ENCODE data around the gene MED27.

GRCh38 chr9:131892162-131892707, 187.4 kb downstream of the MED27 start:
- TF ChIP-seq ZNF143 (CRISPR knock-in tag; IDR thresholded peaks at IDR 0.05): no peak
- TF ChIP-seq YBX1 (IDR thresholded peaks at IDR 0.05): no peak
- TF ChIP-seq ESRRA (IDR thresholded peaks at IDR 0.05; ENCODE audit: borderline replicate concordance, low read depth): no peak
- TF ChIP-seq KAT7 (CRISPR knock-in tag; IDR thresholded peaks at IDR 0.05; ENCODE audit: borderline replicate concordance): no peak
- TF ChIP-seq THRAP3 (IDR thresholded peaks at IDR 0.05; ENCODE audit: borderline replicate concordance): no peak
- TF ChIP-seq CTCF (IDR thresholded peaks at IDR 0.05 in 2 of 3, conservative IDR thresholded peaks at IDR 0.05 in 1 of 3; ENCODE audit: insufficient read depth in 2 of 3, low read depth in 1 of 3, low read length in 3 of 3): no peak
- TF ChIP-seq ZNF407 (IDR thresholded peaks at IDR 0.05; ENCODE audit: low read depth): no peak
- TF ChIP-seq TOE1 (IDR thresholded peaks at IDR 0.05; ENCODE audit: borderline replicate concordance): no peak
- no peak for TF ChIP-seq TOE1 (CRISPR knock-in tag; IDR thresholded peaks at IDR 0.05; ENCODE audit: borderline replicate concordance, low read depth)
- TF ChIP-seq CXXC5 (CRISPR knock-in tag; IDR thresholded peaks at IDR 0.05): no peak
- TF ChIP-seq ZNF511 (CRISPR knock-in tag; IDR thresholded peaks at IDR 0.05): no peak
- no peak for TF ChIP-seq FOXK2 (conservative IDR thresholded peaks at IDR 0.05 in 1 of 2, IDR thresholded peaks at IDR 0.05 in 1 of 2; ENCODE audit: low read depth in 2 of 2)

Measured in K562 (cell line).